ENCODE measurements around the gene TSEN54. TPM values are rescaled to one million over a fixed set of nuclear protein-coding genes. Genes with fewer than 3 reads are reported as not detected.

TSEN54 gene
- total RNA-seq, 4 donors from 2014 or later = 11.6 to 46.6 (median 25.8) TPM

GRCh38 chr17:75482098-75482942 is 34.0 kb upstream of the TSEN54 start:
- TF ChIP-seq CTCF (IDR thresholded peaks at IDR 0.05) (no peak), POLR2A (IDR thresholded peaks at IDR 0.05) (no peak)
- 89 to 91% methylated on average over 16 of the region's 16 CpGs for WGBS, 2 donors
- H3K27me3 ChIP-seq = no peaks in the 10 kb centered on the region
- H3K4me3 ChIP-seq (replicated peaks in 1 of 3) = no peak overlapping the region
- peaks cover 0 to 23% of the 10 kb centered on the region in 2 donors for H3K4me1 ChIP-seq
- intact Hi-C loops (cut with DNase I) = no loop called here
- H3K9me3 ChIP-seq = no peaks in the 10 kb centered on the region
- no peaks in the 10 kb centered on the region for H3K36me3 ChIP-seq
- no peak for DNase-seq
- no peak overlapping the region for H3K27ac ChIP-seq

DNA sequence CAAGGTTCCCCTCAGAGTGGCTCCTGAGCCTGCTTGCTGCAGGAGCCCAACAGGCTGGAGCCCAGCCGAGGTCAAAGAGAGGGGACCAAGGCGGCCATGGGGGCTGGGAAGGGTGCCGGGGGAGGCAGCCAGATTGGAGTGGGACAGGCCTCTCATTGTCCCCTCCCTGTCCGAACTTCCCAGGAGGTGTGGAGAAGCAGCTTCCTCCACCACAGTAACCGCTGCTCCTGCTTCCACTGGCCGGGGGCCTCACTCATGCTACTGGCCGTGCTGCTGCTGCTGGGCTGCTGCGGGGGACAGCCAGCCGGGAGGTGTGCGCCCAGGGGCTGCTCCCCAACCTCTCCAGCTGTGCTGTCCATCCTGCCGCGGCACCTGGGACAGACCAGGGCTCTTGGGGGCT is 30.6 kb upstream of the TSEN54 start:
- H3K4me3 ChIP-seq (replicated peaks in 1 of 3) = no peak overlapping the region
- peaks cover 0 to 31% of the 10 kb centered on the region in 2 donors for H3K4me1 ChIP-seq
- H3K36me3 ChIP-seq = no peaks in the 10 kb centered on the region
- WGBS, 2 donors = 68 to 76% methylated on average over 3 to 4 of the region's 12 CpGs
- H3K9me3 ChIP-seq = no peaks in the 10 kb centered on the region
- peak overlapping the region in 1 of 3 donors; percentile 8 for H3K27ac ChIP-seq
- TF ChIP-seq CTCF (IDR thresholded peaks at IDR 0.05) (no peak), POLR2A (IDR thresholded peaks at IDR 0.05) (no peak)
- no peak for DNase-seq
- no peaks in the 10 kb centered on the region for H3K27me3 ChIP-seq
- intact Hi-C loops (cut with DNase I) = no loop called here

DNA sequence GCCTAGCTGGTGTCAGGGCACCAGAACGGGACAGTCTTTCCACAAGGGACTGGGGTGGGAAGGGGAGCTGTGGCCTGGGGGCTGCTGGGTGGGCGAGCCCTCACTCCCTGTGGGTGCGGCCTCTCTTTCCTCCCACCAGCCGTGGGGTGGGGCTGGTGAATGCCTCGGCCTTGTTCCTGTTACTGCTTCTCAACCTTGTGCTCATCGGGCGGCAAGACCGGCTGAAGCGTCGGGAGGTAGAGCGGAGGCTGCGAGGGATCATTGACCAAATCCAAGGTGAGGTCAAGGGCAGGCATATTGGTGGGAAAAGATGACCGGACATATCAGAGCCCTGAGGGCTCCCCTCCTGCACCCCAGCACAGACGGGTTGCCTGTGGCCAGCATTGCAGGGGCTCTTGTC is 30.2 kb upstream of the TSEN54 start:
- 86 to 92% methylated on average over 14 of the region's 14 CpGs for WGBS, 2 donors
- Histone ChIP-seq H3K27ac (peak overlapping the region in 1 of 3 donors; percentile 8), H3K9me3 (no peaks in the 10 kb centered on the region), H3K36me3 (no peaks in the 10 kb centered on the region), H3K4me1 (peaks cover 0 to 30% of the 10 kb centered on the region in 2 donors), H3K4me3 (replicated peaks in 1 of 3) (no peak overlapping the region), H3K27me3 (no peaks in the 10 kb centered on the region)
- TF ChIP-seq CTCF (IDR thresholded peaks at IDR 0.05) (no peak), POLR2A (IDR thresholded peaks at IDR 0.05) (no peak)
- intact Hi-C loops (cut with DNase I) = no loop called here
- DNase-seq = no peak

- H3K4me3 ChIP-seq (replicated peaks in 1 of 3) = no peak overlapping the region
- intact Hi-C loops (cut with DNase I) = no loop called here
- H3K27me3 ChIP-seq = no peaks in the 10 kb centered on the region
- 74 to 78% methylated on average over 5 of the region's 5 CpGs for WGBS, 2 donors
- TF ChIP-seq POLR2A (IDR thresholded peaks at IDR 0.05) (no peak), CTCF (IDR thresholded peaks at IDR 0.05) (no peak)
- peaks cover 0 to 6% of the 10 kb centered on the region in 2 donors for H3K36me3 ChIP-seq
- no peaks in the 10 kb centered on the region for H3K9me3 ChIP-seq
- H3K4me1 ChIP-seq = peaks cover 0 to 24% of the 10 kb centered on the region in 2 donors
- H3K27ac ChIP-seq = peak overlapping the region in 1 of 3 donors; percentile 27
- no peak for DNase-seq
Measured at GRCh38 chr17:75486951-75487350, 29.4 kb upstream of the TSEN54 start.

- TF ChIP-seq CTCF (IDR thresholded peaks at IDR 0.05) = no peak
- no peak for TF ChIP-seq POLR2A (IDR thresholded peaks at IDR 0.05)
- H3K4me3 ChIP-seq (replicated peaks in 1 of 3) = no peak overlapping the region
- H3K36me3 ChIP-seq = peaks cover 0 to 8% of the 10 kb centered on the region in 2 donors
- intact Hi-C loops (cut with DNase I) = no loop called here
- no peaks in the 10 kb centered on the region for H3K27me3 ChIP-seq
- no peak for DNase-seq
- peaks cover 0 to 24% of the 10 kb centered on the region in 2 donors for H3K4me1 ChIP-seq
- 77% methylated on average over 10 to 12 of the region's 12 CpGs for WGBS, 2 donors
- H3K9me3 ChIP-seq = no peaks in the 10 kb centered on the region
- H3K27ac ChIP-seq = peak overlapping the region in 2 of 3 donors; percentile 27 to 41
Measured at GRCh38 chr17:75487351-75488070, 28.8 kb upstream of the TSEN54 start.

All from thyroid gland (tissue), 4 donors.